Breast epithelium (tissue), 4 donors: ENCODE measurements around the gene SLC35D2. TPM values are rescaled to one million over a fixed set of nuclear protein-coding genes. Genes with fewer than 3 reads are reported as not detected.
"Not testable (repeated sequence)": the region's sequence is repeated elsewhere in the genome, so short reads cannot be mapped to it uniquely, and the experiment has no call there.

Experiments
- DNase-seq, 2 donors: peaks; one replicate each; pipeline ENCODE4 v3.0.0-alpha.2; 2019; ENCODE audit warnings: low spot score in 2 of 2
- H3K27ac ChIP-seq, 2 donors: fragments of 200-600 bp; sonication (generic) in 1 of 2; one replicate each; pipeline ENCODE4 v1.5.1; 2016 to 2019; ENCODE audit warnings: mild to moderate bottlenecking in 1 of 2
- H3K27me3 ChIP-seq, 2 donors: fragments of 200-600 bp; sonication (generic) in 1 of 2; one replicate each; pipeline versions ENCODE4 v1.5.1 to v1.6.0; 2017 to 2019; ENCODE audit warnings: control low read depth in 1 of 2, mild to moderate bottlenecking in 1 of 2
- H3K36me3 ChIP-seq: fragments of 200-600 bp; one replicate; pipeline ENCODE4 v1.5.1; 2019
- H3K4me1 ChIP-seq, 2 donors: fragments of 200-600 bp; sonication (generic); one replicate each; pipeline ENCODE4 v1.5.1; 2016 to 2019; ENCODE audit warnings: control low read depth in 1 of 2
- H3K4me3 ChIP-seq, 3 donors: fragments of 200-600 bp; sonication (generic); 1 replicate in 2 of 3; 2 replicates in 1 of 3; pipeline ENCODE4 v1.5.1; 2016 to 2019; ENCODE audit warnings: mild to moderate bottlenecking in 3 of 3, moderate library complexity in 2 of 3
- H3K9me3 ChIP-seq, 2 donors: fragments of 200-600 bp; sonication (generic) in 1 of 2; one replicate each; pipeline ENCODE4 v1.5.1; 2016 to 2019; ENCODE audit warnings: control low read depth in 1 of 2
- CTCF ChIP-seq, 3 donors: fragments of 450-650 bp; IDR thresholded peaks; one replicate each; pipeline ENCODE4 v1.5.1; 2016 to 2017; ENCODE audit warnings: antibody characterized with exemption in 3 of 3, mild to moderate bottlenecking in 3 of 3, moderate library complexity in 3 of 3
- POLR2A ChIP-seq: fragments of 450-650 bp; IDR thresholded peaks from one replicate; pipeline ENCODE4 v1.6.1; 2016; ENCODE audit warnings: antibody characterized with exemption, mild to moderate bottlenecking, moderate library complexity
- POLR2AphosphoS5 ChIP-seq, 3 donors: sonication (generic); formaldehyde crosslinking; IDR thresholded peaks; one replicate each; pipeline ENCODE4 v1.6.1; 2017; ENCODE audit warnings: antibody characterized with exemption in 3 of 3
- intact Hi-C: fragments of 100-400 bp; cut with DNase I; formaldehyde crosslinking; loops from one replicate; pipeline ENCODE4 v1.15.1; 2023; ENCODE audit warnings: low total_unique reads
- total RNA-seq, 3 donors: library from RNA; depleted of rRNA; stranded (reverse); fragments of >200 nt; gene quantifications; one replicate each; pipeline ENCODE4 v1.1.0, GENCODE V29; 2016

Gene SLC35D2
- total RNA-seq, 3 donors from 2014 or later, result 21.2 to 25.6 (median 21.3) TPM

GRCh38 chr9:96381696-96382095 is 1.8 kb downstream of the SLC35D2 start:
- Histone ChIP-seq H3K27me3 (no peaks in the 10 kb centered on the region), H3K4me3 (no peak overlapping the region), H3K4me1 (no peaks in the 10 kb centered on the region), H3K27ac (no peak overlapping the region), H3K9me3 (no peaks in the 10 kb centered on the region), H3K36me3 (no peaks in the 10 kb centered on the region)
- no peak for DNase-seq
- no peak for TF ChIP-seq CTCF (IDR thresholded peaks at IDR 0.05)
- intact Hi-C loops, result no loop called here

- no peaks in the 10 kb centered on the region for H3K9me3 ChIP-seq
- TF ChIP-seq POLR2A (no peak), CTCF (IDR thresholded peaks at IDR 0.05) (no peak), POLR2AphosphoS5 (IDR thresholded peaks at IDR 0.05) (no peak)
- no peak overlapping the region for H3K4me3 ChIP-seq
- DNase-seq, result no peak
- H3K4me1 ChIP-seq, result no peaks in the 10 kb centered on the region
- no peaks in the 10 kb centered on the region for H3K36me3 ChIP-seq
- no peaks in the 10 kb centered on the region for H3K27me3 ChIP-seq
- no peak overlapping the region for H3K27ac ChIP-seq
- intact Hi-C loops, result no loop called here
Observed at GRCh38 chr9:96381125-96381524, 2.4 kb downstream of the SLC35D2 start.

GRCh38 chr9:96379461-96379860 is 4.0 kb downstream of the SLC35D2 start:
- Histone ChIP-seq H3K9me3 (no peaks in the 10 kb centered on the region), H3K4me3 (no peak overlapping the region), H3K36me3 (no peaks in the 10 kb centered on the region), H3K27ac (no peak overlapping the region), H3K27me3 (no peaks in the 10 kb centered on the region), H3K4me1 (no peaks in the 10 kb centered on the region)
- DNase-seq, result no peak
- intact Hi-C loops, result no loop called here
- TF ChIP-seq POLR2A (no peak), POLR2AphosphoS5 (IDR thresholded peaks at IDR 0.05) (no peak), CTCF (IDR thresholded peaks at IDR 0.05) (no peak)

GRCh38 chr9:96378187-96378586 is 5.3 kb downstream of the SLC35D2 start:
- Histone ChIP-seq H3K27me3 (no peaks in the 10 kb centered on the region), H3K4me1 (no peaks in the 10 kb centered on the region), H3K27ac (no peak overlapping the region), H3K9me3 (no peaks in the 10 kb centered on the region), H3K36me3 (no peaks in the 10 kb centered on the region), H3K4me3 (no peak overlapping the region)
- TF ChIP-seq CTCF (IDR thresholded peaks at IDR 0.05), result no peak
- no peak for TF ChIP-seq POLR2AphosphoS5 (IDR thresholded peaks at IDR 0.05)
- TF ChIP-seq POLR2A, result no peak
- no peak for DNase-seq
- intact Hi-C loops, result no loop called here

- TF ChIP-seq CTCF (IDR thresholded peaks at IDR 0.05) (no peak), POLR2AphosphoS5 (IDR thresholded peaks at IDR 0.05) (no peak), POLR2A (no peak)
- no peaks in the 10 kb centered on the region for H3K27me3 ChIP-seq
- H3K9me3 ChIP-seq, result no peaks in the 10 kb centered on the region
- no peak overlapping the region for H3K27ac ChIP-seq
- no peak for DNase-seq
- no peak overlapping the region for H3K4me3 ChIP-seq
- intact Hi-C loops, result no loop called here
- no peaks in the 10 kb centered on the region for H3K4me1 ChIP-seq
- H3K36me3 ChIP-seq, result no peaks in the 10 kb centered on the region
Observed at GRCh38 chr9:96376891-96377874, 6.3 kb downstream of the SLC35D2 start.

GRCh38 chr9:96375507-96375906 is 8.0 kb downstream of the SLC35D2 start:
- H3K4me1 ChIP-seq, H3K27ac ChIP-seq, intact Hi-C loops, H3K36me3 ChIP-seq, H3K9me3 ChIP-seq, H3K27me3 ChIP-seq, DNase-seq, H3K4me3 ChIP-seq: not testable (repeated sequence)
